SK-N-SH (cell line): ENCODE measurements around the gene CASP8AP2. TPM values are rescaled to one million over a fixed set of nuclear protein-coding genes. Genes with fewer than 3 reads are reported as not detected.

Experiments
- CTCF ChIA-PET: fragments of 300-600, 350-600 bp; formaldehyde crosslinking; extraction: SDS; loops from one replicate; lab custom pipeline; 2021; lab: Yijun Ruan, JAX
- POLR2A ChIA-PET: fragments of 350-600 bp; sonication (Branson Sonifier 250); formaldehyde crosslinking; extraction: SDS; loops from one replicate; lab custom pipeline; 2020; ENCODE audit warnings: antibody characterized with exemption, inconsistent platforms; lab: Yijun Ruan, JAX
- DNase-seq: peaks from one replicate; pipeline ENCODE4 v3.0.0; 2012
- H2AFZ ChIP-seq: fragments of 200-600 bp; sonication (generic); 2 replicates; pipeline ENCODE4 v1.8.1; 2016; ENCODE audit warnings: antibody characterized with exemption, mild to moderate bottlenecking, low read depth
- H3F3A ChIP-seq: fragments of 200-600 bp; sonication (generic); replicated peaks from 2 replicates; pipeline ENCODE3; 2016; ENCODE audit warnings: antibody characterized with exemption, mild to moderate bottlenecking; ENCODE audit not compliant: insufficient read depth
- H3K27ac ChIP-seq, 2 experiments: fragments of 200-500 bp in 1 of 2; fragments of 200-600 bp in 1 of 2; sonication (Bioruptor generic) in 1 of 2; sonication (generic), shearing (Covaris generic) in 1 of 2; 2 replicates each; pipeline versions ENCODE4 v1.5.1 to v1.6.1; 2014 to 2016; ENCODE audit warnings: low read depth in 2 of 2, inconsistent platforms in 1 of 2, low read length in 1 of 2, mild to moderate bottlenecking in 1 of 2, mixed read lengths in 1 of 2
- H3K27me3 ChIP-seq: fragments of 200-600 bp; sonication (generic), shearing (Covaris generic); 2 replicates; pipeline ENCODE4 v1.6.1; 2016; ENCODE audit warnings: mixed run types; ENCODE audit not compliant: insufficient read depth
- H3K36me3 ChIP-seq, 2 experiments: fragments of 200-500 bp in 1 of 2; fragments of 200-600 bp in 1 of 2; sonication (Bioruptor generic) in 1 of 2; sonication (generic) in 1 of 2; replicated peaks in 1 of 2; 2 replicates each; pipeline versions ENCODE3 to v1.5.1; 2014 to 2016; ENCODE audit warnings: low read length in 1 of 2, mild to moderate bottlenecking in 1 of 2; ENCODE audit not compliant: insufficient read depth in 2 of 2, control insufficient read depth in 1 of 2
- H3K4me1 ChIP-seq, 2 experiments: fragments of 200-500 bp in 1 of 2; fragments of 200-600 bp in 1 of 2; sonication (Bioruptor generic) in 1 of 2; sonication (generic), shearing (Covaris generic) in 1 of 2; 2 replicates each; pipeline versions ENCODE4 v1.5.1 to v1.6.1; 2014 to 2016; ENCODE audit warnings: low read depth in 1 of 2, low read length in 1 of 2, mixed run types in 1 of 2; ENCODE audit not compliant: insufficient read depth in 2 of 2, control insufficient read depth in 1 of 2
- H3K4me2 ChIP-seq: fragments of 200-600 bp; sonication (generic), shearing (Covaris generic); 2 replicates; pipeline ENCODE4 v1.6.1; 2017; ENCODE audit warnings: mixed run types
- H3K4me3 ChIP-seq, 2 experiments: fragments of 200-500 bp in 1 of 2; fragments of 200-600 bp in 1 of 2; sonication (Bioruptor generic) in 1 of 2; sonication (generic), shearing (Covaris generic) in 1 of 2; 2 replicates each; pipeline versions ENCODE4 v1.5.1 to v1.8.1; 2014 to 2016; ENCODE audit warnings: low read depth in 2 of 2, inconsistent platforms in 1 of 2, low read length in 1 of 2, mild to moderate bottlenecking in 1 of 2, mixed read lengths in 1 of 2, moderate library complexity in 1 of 2
- H3K79me2 ChIP-seq: fragments of 200-600 bp; sonication (generic); 2 replicates; pipeline ENCODE4 v1.8.1; 2017; ENCODE audit warnings: mild to moderate bottlenecking; ENCODE audit not compliant: insufficient read depth
- H3K9ac ChIP-seq: fragments of 200-600 bp; sonication (generic); 2 replicates; pipeline ENCODE4 v1.6.1; 2017; ENCODE audit warnings: mixed run types
- H3K9me2 ChIP-seq: fragments of 200-600 bp; sonication (generic); 2 replicates; pipeline ENCODE4 v1.6.1; 2017; ENCODE audit warnings: mixed run types
- H3K9me3 ChIP-seq: fragments of 200-600 bp; sonication (generic); 2 replicates; pipeline ENCODE4 v1.6.1; 2017; ENCODE audit warnings: mixed run types, mild to moderate bottlenecking, moderate library complexity
- H4K20me1 ChIP-seq: fragments of 200-600 bp; sonication (generic); 2 replicates; pipeline ENCODE4 v1.6.1; 2017; ENCODE audit warnings: mild to moderate bottlenecking, mixed run types; ENCODE audit not compliant: insufficient read depth
- CHD2 ChIP-seq: fragments of 150-350 bp; IDR thresholded peaks from 2 replicates; pipeline ENCODE4 v1.6.1; 2018; ENCODE audit warnings: low read length; ENCODE audit not compliant: partially characterized antibody
- CTCF ChIP-seq: fragments of 200-600 bp; sonication (generic); IDR thresholded peaks from 2 replicates; pipeline ENCODE4 v1.6.1; 2017; ENCODE audit warnings: antibody characterized with exemption, mild to moderate bottlenecking, moderate library complexity
- ELF1 ChIP-seq: IDR thresholded peaks from 2 replicates; pipeline ENCODE4 v1.4.0; 2012
- EZH2phosphoT487 ChIP-seq: fragments of 200-600 bp; sonication (generic); IDR thresholded peaks from 2 replicates; pipeline ENCODE4 v1.6.1; 2017; ENCODE audit warnings: low read depth, mixed run types, mild to moderate bottlenecking, antibody characterized with exemption, moderate library complexity, borderline replicate concordance
- FOSL2 ChIP-seq: IDR thresholded peaks from 2 replicates; pipeline ENCODE4 v1.4.0; 2012; ENCODE audit warnings: low read depth, mild to moderate bottlenecking, moderate library complexity, borderline replicate concordance
- FOXM1 ChIP-seq: IDR thresholded peaks from 2 replicates; pipeline ENCODE4 v1.4.0; 2012; ENCODE audit warnings: low read depth, mild to moderate bottlenecking
- IRF3 ChIP-seq: fragments of 150-350 bp; IDR thresholded peaks from 2 replicates; pipeline ENCODE4 v1.6.1; 2016; ENCODE audit warnings: mild to moderate bottlenecking, low read depth, low read length
- JUND ChIP-seq: IDR thresholded peaks from 2 replicates; pipeline ENCODE4 v1.4.0; 2012
- MAX ChIP-seq: IDR thresholded peaks from 2 replicates; pipeline ENCODE4 v1.4.0; 2012; ENCODE audit warnings: low read depth
- MEF2A ChIP-seq: IDR thresholded peaks from 2 replicates; pipeline ENCODE4 v1.4.0; 2012; ENCODE audit warnings: low read depth, borderline replicate concordance
- NFIC ChIP-seq: IDR thresholded peaks from 2 replicates; pipeline ENCODE4 v1.4.0; 2012; ENCODE audit warnings: borderline replicate concordance
- PBX3 ChIP-seq: IDR thresholded peaks from 2 replicates; pipeline ENCODE4; 2012
- POLR2AphosphoS5 ChIP-seq: IDR thresholded peaks from 2 replicates; pipeline ENCODE4 v1.6.1; 2012; ENCODE audit warnings: low read depth, low read length
- REST ChIP-seq: IDR thresholded peaks from 2 replicates; pipeline ENCODE4 v1.6.1; 2012; ENCODE audit warnings: mild to moderate bottlenecking, low read depth, low read length, moderate library complexity
- RXRA ChIP-seq: IDR thresholded peaks from 2 replicates; pipeline ENCODE4 v1.4.0; 2012; ENCODE audit warnings: low read depth, mild to moderate bottlenecking, borderline replicate concordance
- SMC3 ChIP-seq: IDR thresholded peaks from 2 replicates; pipeline ENCODE4 v1.6.1; 2012; ENCODE audit warnings: low read depth, low read length, improper control_type of control experiment
- USF2 ChIP-seq: fragments of 150-350 bp; IDR thresholded peaks from 2 replicates; pipeline ENCODE4 v1.6.1; 2017; ENCODE audit warnings: antibody characterized with exemption, low read length, low read depth, borderline replicate concordance
- ZBTB33 ChIP-seq: IDR thresholded peaks from 2 replicates; pipeline ENCODE4 v1.4.0; 2012; ENCODE audit warnings: low read depth, borderline replicate concordance
- WGBS: methylation state at CpG from one replicate; pipeline ENCODE4 v1.1.6; 2017; ENCODE audit warnings: low lambda C conversion rate; 5-methylcytosine and 5-hydroxymethylcytosine counted together
- polyA plus RNA-seq, 3 experiments: library from polyadenylated mRNA; depleted of rRNA; stranded (reverse); fragments of >200 nt; gene quantifications; 2 replicates each; pipeline ENCODE4 v1.2.3, GENCODE V29; 2012

The CASP8AP2 gene
- polyA plus RNA-seq, 1 of the 3 experiments (the other 2 are of a cell fraction): 2.8 TPM

GRCh38 chr6:89836639-89837222 is 7.1 kb downstream of the CASP8AP2 start:
- Histone ChIP-seq H3F3A (no peaks in the 10 kb centered on the region), H3K27ac (no peak overlapping the region), H3K4me1 (peaks cover under 1 to 4% of the 10 kb centered on the region in 2 experiments; a peak in 2 of 4 replicates), H3K4me2 (no peak overlapping the region), H3K9me3 (no peaks in the 10 kb centered on the region), H3K9me2 (no peaks in the 10 kb centered on the region), H3K9ac (no peak overlapping the region), H3K79me2 (peaks cover 93% of the 10 kb centered on the region), H3K27me3 (no peaks in the 10 kb centered on the region), H3K4me3 (no peak overlapping the region), H2AFZ (no peak overlapping the region), H4K20me1 (no peaks in the 10 kb centered on the region), H3K36me3 (peaks cover 0 to 24% of the 10 kb centered on the region in 2 experiments)
- CTCF ChIA-PET: no interaction called here
- DNase-seq: no peak
- 99% methylated on average over 8 of the region's 8 CpGs for WGBS
- POLR2A ChIA-PET: no interaction called here
- TF ChIP-seq MEF2A: no peak
- no peak for TF ChIP-seq MAX
- TF ChIP-seq FOSL2: no peak
- no peak for TF ChIP-seq SMC3
- TF ChIP-seq CHD2: no peak
- no peak for TF ChIP-seq POLR2AphosphoS5
- no peak for TF ChIP-seq NFIC
- TF ChIP-seq USF2: no peak
- TF ChIP-seq IRF3: no peak
- no peak for TF ChIP-seq CTCF
- no peak for TF ChIP-seq JUND
- TF ChIP-seq EZH2phosphoT487: no peak
- no peak for TF ChIP-seq PBX3
- no peak for TF ChIP-seq REST
- TF ChIP-seq ZBTB33: no peak
- no peak for TF ChIP-seq ELF1
- TF ChIP-seq RXRA: no peak
- no peak for TF ChIP-seq FOXM1
